Medulla oblongata (tissue), 1 donor: ENCODE results near the gene SLC9A3.
"Not testable (repeated sequence)": the region's sequence is repeated elsewhere in the genome, so short reads cannot be mapped to it uniquely, and the experiment has no call there.

Experiments
- DNase-seq: peaks from one replicate; pipeline ENCODE4 v3.0.0-alpha.2; 2015; ENCODE audit errors: extremely low spot score

Gene SLC9A3

GRCh38 chr5:524234-524972, at the start of gene SLC9A3:
Gene SLC9A3, minus strand, starts transcription at chr5:524449.
- DNase-seq, result no peak

DNA sequence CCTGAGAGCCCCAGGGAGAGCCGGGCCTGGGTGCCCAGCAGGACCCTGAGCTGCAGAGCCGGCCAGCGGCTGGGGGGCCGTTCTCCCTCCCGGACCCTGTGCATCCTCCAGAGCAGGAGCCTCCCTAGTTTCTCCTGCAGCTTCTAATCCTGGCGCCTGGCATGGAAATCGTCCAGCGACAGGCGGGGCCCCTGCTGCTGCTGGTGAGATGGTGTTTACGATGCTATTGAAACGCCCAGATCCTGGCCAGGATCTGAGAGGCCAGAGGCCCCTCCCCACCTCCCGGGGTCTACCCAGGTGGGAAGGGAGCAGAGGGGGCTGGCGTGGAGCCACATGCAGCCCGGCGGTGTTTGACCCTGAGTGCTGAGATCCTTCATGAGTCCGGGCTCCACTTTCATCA, 49.7 kb upstream of the SLC9A3 start:
- no peak for DNase-seq

- DNase-seq, result no peak
Measured at GRCh38 chr5:573206-573605, 49.0 kb upstream of the SLC9A3 start.

DNA sequence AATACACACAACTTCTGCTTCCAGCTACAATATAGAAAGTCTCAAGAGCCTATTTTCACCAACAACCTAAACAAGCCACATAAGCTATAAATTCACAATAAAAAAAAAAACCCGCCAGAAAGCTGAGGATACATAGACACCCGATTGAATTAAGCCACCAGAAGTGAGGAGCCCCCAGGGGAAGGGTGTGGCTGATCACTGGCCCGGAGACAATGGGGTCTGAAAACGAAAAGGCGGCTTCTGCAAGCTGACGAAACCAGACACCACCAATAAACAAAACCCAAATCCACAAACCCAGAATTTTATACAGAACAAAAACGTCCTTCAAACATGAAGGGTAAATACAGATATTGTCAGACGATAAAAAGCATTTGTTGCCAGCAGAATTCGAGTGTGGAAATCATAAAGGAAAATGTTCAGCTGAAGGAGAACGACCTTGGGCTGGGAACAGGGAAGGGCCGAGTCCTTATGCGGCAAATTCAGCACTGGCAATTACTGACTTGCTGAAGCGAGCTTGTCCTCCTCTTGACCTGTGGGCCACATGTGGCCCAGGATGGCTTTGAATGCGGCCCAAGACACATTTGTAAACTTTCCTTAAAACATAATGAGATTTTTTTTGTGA, 48.3 kb upstream of the SLC9A3 start:
- DNase-seq, result no peak

GRCh38 chr5:571791-572190, 47.5 kb upstream of the SLC9A3 start:
- no peak for DNase-seq

GRCh38 chr5:570886-571285, 46.6 kb upstream of the SLC9A3 start:
- no peak for DNase-seq

DNA sequence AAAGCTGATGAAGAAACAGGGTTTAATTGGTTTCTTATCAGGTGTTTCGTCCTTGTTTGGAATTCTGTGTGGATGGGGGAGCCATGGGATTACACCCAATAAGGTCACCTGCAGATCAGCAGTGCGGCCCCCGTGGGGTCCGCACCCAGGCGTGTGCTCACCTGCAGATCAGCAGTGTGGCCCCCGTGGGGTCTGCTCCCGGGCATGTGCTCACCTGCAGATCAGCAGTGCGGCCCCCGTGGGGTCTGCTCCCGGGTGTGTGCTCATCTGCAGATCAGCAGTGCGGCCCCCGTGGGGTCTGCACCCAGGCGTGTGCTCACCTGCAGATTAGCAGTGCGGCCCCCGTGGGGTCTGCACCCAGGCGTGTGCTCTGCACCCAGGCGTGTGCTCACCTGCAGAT, 46.2 kb upstream of the SLC9A3 start:
- no peak for DNase-seq

GRCh38 chr5:569868-570361, 45.7 kb upstream of the SLC9A3 start:
- no peak for DNase-seq

- DNase-seq, result no peak
Measured at GRCh38 chr5:569358-569867, 45.2 kb upstream of the SLC9A3 start.

GRCh38 chr5:568809-569208, 44.6 kb upstream of the SLC9A3 start:
- DNase-seq, result no peak

- no peak for DNase-seq
Measured at GRCh38 chr5:568061-568781, 44.0 kb upstream of the SLC9A3 start.

DNA sequence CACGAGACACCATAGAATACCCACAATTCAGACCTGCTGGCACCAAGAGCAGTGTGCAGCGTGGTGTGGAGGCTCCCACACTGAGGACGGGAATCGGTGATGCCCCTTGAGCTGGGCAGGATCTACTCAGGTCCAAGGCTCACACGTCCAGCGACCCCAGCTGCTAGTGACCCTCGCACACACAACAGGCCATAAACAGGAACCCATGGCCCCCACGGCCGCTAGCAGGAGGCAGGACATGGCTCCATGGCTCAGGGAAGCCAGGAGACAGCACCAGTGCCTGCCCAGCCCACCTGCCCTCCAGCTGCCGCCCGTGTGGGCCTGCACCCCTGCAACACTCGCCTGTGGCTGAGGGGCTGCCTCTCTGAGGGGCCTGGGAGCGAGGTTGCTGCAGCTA, 43.4 kb upstream of the SLC9A3 start:
- DNase-seq, result no peak

- no peak for DNase-seq
Measured at GRCh38 chr5:566636-567309, 42.5 kb upstream of the SLC9A3 start.

- DNase-seq, result no peak
Measured at GRCh38 chr5:565782-566440, 41.7 kb upstream of the SLC9A3 start.

GRCh38 chr5:561408-561807, 37.2 kb upstream of the SLC9A3 start:
- DNase-seq, result no peak

- no peak for DNase-seq
Measured at GRCh38 chr5:560792-561166, 36.5 kb upstream of the SLC9A3 start.

DNA sequence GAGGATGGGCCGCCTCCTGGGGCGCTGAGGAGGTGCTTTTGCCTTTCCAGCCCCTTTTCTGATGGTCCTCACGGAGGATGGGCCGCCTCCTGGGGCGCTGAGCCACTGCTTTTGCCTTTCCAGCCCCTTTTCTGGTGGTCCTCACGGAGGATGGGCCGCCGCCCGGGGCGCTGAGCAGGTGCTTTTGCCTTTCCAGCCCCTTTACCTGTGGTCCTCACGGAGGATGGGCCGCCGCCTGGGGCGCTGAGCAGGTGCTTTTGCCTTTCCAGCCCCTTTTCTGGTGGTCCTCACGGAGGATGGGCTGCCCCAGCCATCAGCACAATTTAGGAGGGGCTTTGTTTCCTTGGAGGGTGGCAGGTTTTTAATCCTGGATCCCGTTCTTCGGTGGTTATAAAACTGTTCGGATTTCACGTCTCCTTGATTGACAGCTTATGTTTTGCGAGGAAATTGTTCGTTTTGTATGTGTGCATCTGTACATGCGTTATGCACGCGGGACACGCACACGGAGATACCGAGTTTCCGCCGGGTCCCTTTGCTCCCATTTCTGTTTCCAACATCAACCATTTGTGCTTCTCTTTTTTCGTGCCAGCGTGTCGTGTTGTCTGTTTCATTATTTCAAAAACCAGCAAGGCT, 34.7 kb upstream of the SLC9A3 start:
- DNase-seq, result no peak

GRCh38 chr5:558326-558725, 34.1 kb upstream of the SLC9A3 start:
- no peak for DNase-seq

GRCh38 chr5:557917-558316, 33.7 kb upstream of the SLC9A3 start:
- not testable (repeated sequence) for DNase-seq

DNA sequence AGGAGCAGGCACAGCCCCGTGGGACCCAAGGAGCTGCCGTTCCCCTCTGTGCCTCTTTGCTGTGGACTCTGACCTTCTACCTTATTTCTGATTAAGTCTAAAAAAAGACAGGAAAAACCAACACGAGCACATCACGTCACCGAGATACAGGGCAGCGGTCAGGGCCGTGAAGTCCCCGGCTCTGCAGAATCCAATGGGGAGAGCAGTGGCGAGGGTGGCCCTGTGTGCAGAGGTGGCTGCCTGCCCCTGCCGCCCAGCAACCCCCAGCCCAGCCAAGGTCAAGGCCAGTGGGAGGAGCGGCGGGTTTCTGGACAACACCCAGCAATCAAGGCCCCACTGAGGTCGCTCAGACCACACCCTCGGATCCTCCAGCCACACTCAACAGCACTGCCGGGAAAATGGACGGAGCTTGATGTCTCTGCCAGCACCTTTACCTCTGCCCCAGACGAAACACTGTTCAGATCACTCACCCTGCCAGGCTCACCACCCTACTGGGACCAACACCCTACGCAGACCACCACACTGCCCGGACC, 32.7 kb upstream of the SLC9A3 start:
- DNase-seq, result no peak
